AG08396 (cell line): ENCODE results near the gene STRA6.
A peak's percentile ranks its signal among the peaks of the same experiment; 100 is the strongest.
"Not testable (repeated sequence)": the region's sequence is repeated elsewhere in the genome, so short reads cannot be mapped to it uniquely, and the experiment has no call there.

Source experiments
- DNase-seq: peaks from one replicate; pipeline ENCODE4 v3.0.0; 2012; ENCODE audit warnings: low spot score, mixed read lengths

Gene STRA6

DNA sequence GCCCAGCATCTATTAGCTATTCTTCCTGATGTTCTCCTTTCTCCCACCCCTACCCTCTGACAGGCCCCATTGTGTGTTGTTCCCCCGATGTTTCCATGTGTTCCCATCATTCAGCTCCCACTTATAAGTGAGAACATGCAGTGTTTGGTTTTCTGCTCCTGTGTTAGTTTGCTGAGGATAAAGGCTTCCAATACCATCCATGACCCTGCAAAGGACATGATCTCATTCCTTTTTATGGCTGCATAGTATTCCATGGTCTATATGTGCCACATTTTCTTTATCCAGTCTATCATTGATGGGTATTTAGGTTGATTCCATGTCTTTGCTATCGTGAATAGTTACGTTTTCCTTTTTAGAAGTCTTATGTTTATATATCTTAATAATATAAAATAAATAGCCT is 42.2 kb downstream of the STRA6 start:
- not testable (repeated sequence) for DNase-seq

DNA sequence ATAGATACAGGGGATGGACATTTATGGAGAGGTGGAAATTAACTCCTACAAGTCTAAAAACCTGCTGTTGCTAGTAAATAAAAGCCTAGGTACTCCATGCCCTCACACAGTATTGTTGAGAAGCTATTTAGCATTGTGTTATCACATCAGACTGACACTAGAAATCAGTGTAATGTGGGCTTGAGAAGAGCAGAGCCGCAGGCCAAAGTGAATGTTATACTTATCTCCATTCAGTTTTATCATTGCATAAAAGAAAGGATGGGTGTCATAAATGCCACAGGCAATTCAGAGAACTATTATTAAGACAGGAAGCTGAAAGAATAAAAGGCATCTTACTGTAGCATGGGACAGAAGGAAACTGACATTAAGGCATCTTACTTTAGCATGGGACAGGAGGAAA is 42.8 kb downstream of the STRA6 start:
- no peak for DNase-seq

DNA sequence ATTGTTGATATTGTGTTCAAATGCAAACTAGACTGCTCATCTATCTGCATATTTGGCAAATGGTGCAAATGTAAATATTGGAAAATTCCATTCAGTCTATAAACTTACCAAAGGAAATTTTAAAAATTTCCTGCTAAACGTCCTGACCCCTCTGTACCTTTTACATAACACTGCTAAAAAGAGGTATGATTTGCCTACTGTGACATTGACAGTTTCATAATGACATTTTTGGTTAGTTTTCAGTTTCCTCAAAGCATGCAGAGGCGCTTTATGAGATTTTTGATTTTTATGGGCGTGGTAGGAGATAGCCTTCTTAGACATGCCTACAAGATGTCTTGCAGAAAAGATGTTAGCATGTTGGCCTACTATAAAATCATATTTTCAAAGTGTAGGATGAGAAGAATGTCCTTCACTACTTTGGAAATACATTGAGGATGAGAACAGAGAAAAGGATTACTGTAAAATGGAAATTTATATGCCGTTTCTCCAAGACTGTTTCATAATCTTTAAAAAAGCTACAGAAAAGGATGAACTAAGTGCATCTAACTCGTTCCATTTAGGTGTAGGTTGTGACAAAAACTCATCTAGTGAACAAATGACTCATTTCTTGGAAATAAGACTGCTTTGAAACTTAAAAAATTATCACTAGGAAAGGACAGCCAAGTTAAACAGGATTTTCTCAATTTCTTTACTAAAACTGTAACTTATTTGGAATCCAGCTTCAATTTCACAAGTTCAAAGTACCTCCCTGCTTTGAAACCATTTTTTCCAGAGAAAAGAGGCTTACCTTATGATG is 43.5 kb downstream of the STRA6 start:
- no peak for DNase-seq

DNA sequence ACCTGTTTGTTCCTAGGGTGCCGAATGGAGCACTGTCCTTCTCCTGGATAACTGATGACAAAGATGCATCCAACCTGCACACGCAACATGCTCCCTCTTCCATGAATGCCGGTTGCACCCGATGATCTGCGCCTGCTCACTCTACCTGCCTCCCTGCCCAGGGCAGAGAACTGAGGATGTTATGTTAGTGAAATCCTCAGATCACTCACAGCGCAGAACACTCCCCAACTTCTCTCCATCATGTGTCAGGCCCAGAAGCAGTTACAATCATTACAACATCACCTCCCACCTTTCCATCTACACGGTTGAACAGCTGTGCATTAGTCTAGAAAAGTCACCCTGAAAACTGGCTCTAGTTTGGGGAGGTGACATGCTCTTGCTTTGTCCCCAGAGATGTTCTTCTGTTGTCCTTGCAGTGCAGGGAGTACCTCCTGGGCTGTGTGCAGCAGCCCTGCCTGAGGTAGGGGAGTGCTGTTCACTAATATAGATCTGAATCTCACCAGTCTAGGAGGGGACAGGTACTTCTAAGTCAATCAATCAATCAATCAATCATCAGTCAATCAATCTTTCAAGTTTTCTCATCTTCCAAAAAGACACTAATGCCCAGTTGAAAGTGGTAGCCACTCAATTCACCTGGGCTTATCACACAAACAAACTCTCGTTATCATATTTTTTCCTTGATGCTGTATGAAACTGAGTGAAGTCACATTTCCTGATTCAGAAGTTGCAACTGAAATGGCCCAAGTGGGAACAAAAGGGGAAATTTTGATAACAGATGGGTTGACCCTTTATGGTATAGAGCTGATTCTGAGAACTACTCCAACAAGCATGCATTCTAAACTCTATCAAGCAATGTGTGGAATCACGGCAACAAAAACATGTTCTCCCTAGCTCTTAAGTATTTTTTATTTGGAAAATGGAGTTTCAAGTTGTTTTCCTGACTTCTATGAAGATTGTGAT is 44.4 kb downstream of the STRA6 start:
- DNase-seq = no peak

DNA sequence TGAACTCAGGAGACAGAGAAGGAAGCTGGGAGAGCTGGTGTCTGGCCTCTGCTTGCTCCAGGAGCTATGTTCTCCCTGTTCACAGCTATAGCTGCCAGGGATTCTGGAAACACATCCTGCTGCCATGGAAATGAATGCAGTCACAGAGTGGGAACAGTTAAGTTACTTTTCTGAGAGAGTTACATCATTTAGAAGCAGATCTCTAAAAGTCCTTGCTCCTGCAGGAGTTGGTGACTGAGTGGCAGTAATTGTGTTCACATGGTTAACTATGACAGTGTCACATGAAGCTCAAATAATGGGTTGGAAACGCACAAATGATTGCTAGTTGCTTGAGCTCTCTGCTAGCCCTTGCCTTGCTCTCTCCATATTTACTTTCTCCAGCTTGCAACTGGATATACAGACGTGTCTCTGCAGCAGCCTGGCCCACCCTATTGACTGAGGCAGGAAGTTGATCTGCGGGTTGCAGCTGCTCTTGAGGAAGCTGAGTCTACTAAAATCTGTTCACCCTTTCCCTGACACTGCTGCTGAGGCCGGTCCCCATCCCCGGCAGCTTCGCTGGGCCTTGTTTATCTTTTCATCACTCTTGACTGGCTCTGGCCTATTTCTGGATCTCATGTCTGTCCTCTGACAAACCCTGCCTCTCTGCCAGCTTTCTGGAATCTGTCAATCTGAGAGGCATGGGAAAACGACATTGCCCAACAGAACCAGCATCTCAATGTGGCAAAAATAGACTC is 45.7 kb downstream of the STRA6 start:
- DNase-seq = no peak

DNA sequence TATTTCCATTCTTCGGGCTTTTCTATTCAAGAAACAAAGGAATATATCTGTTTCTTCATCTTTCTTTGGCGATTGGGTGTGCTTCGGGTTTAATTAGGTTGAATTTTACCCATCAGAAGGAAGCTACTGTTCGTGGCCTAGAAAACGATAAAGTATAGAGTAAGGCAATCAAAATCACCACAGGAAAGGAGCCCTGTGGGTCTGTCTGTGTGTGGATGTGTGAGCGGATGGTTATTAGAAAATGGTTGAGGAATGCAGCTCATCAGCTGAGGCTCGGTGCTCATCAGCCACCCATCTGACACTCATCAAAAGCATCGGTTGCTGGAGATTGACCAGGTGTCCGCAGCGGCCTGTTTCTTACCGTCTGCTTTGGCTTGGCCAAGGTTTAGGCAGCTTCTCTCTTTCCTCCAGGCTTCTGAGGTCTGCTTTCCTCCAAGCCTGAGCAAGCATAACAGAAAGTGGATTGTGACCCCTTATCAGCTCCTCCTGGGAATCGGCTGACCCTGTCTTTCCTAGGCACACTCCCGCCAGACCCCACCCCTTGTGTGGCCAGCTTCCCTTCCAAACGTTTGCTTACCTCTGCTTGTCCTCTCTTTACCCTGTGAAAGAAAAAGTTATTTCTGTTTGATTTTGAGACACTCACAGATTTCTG is 46.7 kb downstream of the STRA6 start:
- no peak for DNase-seq

DNA sequence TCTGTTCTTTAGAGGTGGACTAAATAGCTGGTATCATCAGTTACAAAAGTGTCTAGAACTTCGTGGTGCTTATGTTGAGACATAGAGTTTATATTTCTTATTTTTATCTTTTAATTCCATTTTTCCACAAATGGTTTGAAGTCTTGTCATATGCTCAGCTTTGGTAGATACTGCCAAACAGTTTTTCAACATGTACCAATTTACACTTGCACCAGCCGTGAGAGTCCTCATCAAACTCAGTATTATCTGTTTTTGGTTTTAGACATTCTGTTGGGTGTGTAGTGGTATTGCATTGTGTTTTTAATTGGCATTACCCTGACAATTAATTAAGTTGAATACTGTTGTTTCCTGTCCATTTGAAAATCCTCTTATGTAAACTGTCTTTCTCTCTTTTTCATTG is 55.5 kb downstream of the STRA6 start:
- no peak for DNase-seq

DNA sequence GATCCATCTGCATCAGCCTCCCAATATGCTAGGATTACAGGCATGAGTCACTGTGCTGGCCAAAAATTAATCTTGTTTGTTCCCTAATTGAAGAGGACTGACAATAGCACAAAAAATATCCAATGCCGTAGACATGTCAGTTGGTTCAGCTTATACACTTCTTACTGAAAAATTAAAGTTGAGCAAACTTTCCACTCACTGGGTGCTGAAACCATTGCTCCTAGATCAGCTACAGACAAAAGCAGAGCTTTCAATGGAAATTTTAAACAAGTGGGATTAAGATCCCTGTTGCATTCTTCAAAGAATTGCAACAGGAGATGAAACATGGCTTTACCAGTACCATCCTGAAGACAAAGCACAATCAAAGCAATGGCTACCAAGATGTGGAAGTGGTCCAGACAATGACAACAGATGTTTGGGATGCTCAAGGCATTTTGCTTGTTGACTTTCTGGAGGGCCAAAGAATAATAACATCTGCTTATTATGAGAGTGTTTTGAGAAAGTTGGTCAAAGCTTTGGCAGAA is 56.2 kb downstream of the STRA6 start:
- DNase-seq = no peak

DNA sequence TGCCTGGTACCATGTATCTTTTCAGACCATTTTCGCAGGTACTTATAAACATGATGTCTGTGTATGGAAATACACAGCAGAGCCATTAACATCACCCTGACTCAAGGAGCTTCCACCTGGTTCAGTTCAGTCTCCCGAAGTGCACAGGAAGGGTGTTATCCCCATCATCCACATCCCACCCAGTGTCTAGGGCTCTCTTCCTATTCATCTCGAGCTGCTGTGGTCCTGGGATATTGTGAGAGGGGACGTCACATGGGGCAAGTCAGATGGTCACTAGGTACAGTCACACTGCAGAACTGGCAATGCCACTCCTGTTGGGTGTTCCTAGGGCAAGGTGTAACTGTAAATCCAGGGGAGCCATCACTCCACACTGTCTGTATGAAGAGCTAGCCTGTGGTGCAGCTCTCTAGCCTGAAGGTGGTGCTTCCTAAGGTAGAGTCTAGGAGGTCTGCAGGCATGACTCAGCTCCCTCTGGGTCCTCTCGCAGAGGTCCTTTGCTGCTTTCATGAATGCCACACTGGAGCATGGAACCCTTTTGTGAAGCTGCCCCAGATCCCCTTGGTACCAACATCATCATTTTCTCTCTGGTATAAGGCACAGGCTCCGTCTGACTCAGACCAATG is 58.3 kb downstream of the STRA6 start:
- DNase-seq = no peak

DNA sequence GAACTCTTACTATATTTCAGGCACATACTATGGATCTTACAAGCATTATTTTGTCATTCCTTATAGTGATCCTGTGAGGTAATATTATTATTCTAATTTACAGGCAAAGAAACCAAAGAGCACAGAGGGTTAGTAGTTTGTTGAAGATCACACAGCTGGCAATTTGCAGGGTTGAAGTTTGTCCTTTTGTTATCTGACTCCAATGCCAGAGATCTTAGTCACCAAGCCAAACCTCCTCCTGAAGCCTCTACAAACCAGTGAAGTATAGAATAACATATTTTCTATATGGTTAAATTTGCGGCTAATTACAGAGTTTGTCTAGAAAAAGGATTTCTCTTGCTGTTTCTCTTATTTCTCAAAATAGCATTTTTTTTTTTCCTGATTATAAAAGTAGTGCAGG is 61.0 kb downstream of the STRA6 start:
- DNase-seq = no peak

DNA sequence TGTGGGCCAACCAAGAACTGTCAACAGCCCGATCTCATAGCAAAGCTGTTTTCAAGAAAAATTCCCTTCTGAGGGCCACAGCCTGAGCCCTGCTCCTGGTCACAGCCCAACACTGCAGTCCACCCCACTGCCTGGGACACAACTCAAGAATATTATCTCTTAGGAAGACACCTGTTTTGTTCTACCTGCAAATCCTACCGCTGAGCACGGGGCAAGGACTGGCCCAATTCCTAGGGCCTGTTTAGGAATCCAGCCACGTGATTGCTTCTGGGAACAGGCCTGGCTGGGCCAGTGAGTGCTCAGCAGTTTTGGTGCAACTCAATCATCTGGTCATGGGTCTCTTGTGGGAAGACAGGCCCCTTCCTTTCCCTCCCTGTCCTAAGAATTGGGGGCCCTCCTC is 63.9 kb downstream of the STRA6 start:
- no peak for DNase-seq

DNA sequence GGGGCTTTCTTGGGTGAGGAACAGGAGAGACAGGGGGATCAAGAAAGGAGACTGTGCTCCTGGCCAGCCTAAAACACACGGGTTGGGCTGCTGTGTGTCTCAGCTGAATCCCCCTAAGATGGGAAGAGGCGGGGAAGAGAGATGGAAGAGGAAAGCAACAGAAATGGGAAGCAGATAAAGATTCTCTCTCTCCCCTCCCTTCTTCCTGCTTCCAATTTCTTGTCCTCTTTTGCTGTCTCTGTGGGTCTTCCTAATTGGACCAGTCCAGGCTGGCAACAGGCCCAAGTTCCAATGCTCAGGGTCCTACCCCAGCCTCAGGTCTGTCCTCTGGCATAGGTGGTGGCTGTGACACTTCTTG is 65.1 kb downstream of the STRA6 start:
- no peak for DNase-seq

DNA sequence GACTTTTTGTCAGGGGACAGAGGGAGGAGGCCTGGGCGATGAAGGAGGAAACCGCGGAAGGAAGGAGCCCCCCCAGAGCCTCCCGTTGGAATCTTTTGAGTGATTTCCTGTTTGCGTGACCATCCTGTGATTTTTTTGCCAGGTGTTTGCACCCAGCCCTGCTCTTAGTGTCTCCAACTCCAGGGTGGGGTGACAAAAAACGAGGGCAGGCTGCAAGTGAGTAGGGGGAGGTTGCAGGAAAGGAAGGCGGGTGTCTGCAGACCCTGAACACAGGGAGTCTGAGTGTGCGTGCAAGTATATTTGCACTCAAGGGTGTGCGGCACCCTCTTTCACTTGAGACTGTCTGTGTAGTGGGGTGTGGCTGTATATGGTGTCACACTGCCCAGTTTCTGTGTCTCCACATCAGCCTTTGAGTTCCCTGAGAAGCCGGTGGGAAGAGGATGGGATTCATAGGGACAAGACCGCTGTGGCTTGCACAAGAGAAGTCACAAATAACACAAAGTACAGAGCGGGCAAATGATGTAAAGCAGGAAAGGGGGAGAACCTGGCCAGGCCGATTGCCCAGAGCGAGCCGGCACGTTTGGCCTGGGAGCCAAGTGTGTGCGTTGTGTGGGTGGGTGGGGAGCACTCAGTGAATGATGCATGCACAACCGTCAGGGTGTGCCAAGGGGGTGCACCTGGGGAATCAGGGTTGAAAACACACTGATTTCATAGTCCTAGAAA is 65.6 kb downstream of the STRA6 start:
- DNase-seq = no peak

DNA sequence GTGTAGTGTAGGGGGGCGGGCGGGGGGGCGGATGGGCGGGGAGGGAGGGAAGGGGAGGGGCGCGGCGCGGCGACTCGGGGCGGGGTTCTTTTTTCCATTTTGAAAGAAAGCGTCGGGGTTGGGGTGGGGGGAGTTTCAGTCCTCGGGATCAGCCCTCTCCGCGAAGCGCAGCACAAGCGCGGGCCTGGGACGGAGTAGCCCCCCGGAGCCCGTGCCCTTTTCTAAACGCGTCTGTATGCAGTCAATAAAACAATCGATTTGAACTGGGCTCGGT is 66.1 kb downstream of the STRA6 start:
- no peak for DNase-seq

DNA sequence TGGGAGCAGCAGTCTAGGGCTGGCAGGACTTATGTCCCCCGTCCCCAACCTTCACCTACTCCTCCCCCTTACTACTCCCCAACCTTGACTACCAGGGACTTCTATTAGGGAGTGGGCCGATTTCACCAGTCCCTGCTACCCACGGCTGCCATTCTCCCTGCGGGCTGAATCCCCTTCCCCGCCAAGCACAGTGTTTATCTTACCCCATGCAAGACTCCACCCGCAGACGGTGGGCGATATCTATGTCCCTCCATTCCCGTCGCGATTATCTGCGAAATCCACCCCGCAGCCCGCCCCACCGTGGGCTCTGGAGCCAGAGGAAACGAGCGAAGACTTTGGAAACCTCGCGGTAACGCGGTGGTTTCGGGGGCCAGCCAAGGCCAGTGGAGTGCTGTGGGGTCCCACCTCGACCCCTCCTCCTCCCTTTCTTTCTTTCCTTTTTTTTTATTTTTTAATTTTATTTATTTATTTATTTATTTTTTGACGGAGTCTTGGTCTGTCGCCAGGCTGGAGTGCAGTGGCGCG is 67.5 kb downstream of the STRA6 start:
- no peak for DNase-seq

DNA sequence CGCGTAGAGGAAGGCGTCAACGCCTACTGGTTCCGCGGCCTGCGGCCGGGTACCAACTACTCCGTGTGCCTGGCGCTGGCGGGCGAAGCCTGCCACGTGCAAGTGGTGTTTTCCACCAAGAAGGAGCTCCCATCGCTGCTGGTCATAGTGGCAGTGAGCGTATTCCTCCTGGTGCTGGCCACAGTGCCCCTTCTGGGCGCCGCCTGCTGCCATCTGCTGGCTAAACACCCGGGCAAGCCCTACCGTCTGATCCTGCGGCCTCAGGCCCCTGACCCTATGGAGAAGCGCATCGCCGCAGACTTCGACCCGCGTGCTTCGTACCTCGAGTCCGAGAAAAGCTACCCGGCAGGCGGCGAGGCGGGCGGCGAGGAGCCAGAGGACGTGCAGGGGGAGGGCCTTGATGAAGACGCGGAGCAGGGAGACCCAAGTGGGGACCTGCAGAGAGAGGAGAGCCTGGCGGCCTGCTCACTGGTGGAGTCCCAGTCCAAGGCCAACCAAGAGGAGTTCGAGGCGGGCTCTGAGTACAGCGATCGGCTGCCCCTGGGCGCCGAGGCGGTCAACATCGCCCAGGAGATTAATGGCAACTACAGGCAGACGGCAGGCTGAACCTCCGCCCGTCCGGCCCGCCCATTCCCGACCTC is 68.1 kb downstream of the STRA6 start:
- DNase-seq = peak; percentile 68

DNA sequence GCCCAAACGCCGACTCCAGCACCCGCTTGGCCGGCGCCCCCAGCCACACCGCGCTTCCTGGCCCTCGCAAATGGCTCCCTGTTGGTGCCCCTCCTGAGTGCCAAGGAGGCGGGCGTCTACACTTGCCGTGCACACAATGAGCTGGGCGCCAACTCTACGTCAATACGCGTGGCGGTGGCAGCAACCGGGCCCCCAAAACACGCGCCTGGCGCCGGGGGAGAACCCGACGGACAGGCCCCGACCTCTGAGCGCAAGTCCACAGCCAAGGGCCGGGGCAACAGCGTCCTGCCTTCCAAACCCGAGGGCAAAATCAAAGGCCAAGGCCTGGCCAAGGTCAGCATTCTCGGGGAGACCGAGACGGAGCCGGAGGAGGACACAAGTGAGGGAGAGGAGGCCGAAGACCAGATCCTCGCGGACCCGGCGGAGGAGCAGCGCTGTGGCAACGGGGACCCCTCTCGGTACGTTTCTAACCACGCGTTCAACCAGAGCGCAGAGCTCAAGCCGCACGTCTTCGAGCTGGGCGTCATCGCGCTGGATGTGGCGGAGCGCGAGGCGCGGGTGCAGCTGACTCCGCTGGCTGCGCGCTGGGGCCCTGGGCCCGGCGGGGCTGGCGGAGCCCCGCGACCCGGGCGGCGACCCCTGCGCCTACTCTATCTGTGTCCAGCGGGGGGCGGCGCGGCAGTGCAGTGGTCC is 68.7 kb downstream of the STRA6 start:
- DNase-seq = no peak

DNA sequence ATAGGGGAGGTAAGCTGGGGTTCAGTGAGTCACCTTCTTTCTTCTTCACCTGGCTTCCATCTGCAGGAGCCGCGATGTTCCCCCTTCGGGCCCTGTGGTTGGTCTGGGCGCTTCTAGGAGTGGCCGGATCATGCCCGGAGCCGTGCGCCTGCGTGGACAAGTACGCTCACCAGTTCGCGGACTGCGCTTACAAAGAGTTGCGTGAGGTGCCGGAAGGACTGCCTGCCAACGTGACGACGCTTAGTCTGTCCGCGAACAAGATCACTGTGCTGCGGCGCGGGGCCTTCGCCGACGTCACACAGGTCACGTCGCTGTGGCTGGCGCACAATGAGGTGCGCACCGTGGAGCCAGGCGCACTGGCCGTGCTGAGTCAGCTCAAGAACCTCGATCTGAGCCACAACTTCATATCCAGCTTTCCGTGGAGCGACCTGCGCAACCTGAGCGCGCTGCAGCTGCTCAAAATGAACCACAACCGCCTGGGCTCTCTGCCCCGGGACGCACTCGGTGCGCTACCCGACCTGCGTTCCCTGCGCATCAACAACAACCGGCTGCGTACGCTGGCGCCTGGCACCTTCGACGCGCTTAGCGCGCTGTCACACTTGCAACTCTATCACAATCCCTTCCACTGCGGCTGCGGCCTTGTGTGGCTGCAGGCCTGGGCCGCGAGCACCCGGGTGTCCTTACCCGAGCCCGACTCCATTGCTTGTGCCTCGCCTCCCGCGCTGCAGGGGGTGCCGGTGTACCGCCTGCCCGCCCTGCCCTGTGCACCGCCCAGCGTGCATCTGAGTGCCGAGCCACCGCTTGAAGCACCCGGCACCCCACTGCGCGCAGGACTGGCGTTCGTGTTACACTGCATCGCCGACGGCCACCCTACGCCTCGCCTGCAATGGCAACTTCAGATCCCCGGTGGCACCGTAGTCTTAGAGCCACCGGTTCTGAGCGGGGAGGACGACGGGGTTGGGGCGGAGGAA is 69.6 kb downstream of the STRA6 start:
- no peak for DNase-seq
